ENCODE results near the gene ARHGAP28. TPM values are rescaled to one million over a fixed set of nuclear protein-coding genes. Genes with fewer than 3 reads are reported as not detected.

Gene ARHGAP28
- total RNA-seq, 1 donor: 11.9 TPM

DNA sequence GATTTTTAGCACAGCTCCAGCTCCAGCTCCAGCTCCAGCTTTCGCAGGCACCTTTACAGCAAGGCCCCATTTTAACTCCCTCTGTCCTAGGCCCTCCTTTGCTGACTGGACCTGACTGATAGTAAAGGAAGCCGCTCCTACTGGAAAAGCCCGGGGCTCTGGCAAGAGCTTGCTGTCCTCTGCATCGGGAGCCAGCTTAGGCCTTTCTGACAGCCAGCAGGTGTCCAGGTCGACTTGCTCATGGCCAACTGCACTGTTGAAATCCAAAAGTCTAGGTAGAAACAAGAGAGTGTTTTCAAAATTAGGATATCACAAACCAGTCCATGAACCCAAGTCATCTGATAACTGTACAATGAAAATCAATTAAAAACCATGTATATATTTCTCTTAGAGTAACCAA lies 227.0 kb downstream of the ARHGAP28 start:
- TF ChIP-seq, protein P1, sequence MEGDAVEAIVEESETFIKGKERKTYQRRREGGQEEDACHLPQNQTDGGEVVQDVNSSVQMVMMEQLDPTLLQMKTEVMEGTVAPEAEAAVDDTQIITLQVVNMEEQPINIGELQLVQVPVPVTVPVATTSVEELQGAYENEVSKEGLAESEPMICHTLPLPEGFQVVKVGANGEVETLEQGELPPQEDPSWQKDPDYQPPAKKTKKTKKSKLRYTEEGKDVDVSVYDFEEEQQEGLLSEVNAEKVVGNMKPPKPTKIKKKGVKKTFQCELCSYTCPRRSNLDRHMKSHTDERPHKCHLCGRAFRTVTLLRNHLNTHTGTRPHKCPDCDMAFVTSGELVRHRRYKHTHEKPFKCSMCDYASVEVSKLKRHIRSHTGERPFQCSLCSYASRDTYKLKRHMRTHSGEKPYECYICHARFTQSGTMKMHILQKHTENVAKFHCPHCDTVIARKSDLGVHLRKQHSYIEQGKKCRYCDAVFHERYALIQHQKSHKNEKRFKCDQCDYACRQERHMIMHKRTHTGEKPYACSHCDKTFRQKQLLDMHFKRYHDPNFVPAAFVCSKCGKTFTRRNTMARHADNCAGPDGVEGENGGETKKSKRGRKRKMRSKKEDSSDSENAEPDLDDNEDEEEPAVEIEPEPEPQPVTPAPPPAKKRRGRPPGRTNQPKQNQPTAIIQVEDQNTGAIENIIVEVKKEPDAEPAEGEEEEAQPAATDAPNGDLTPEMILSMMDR (IDR thresholded peaks at IDR 0.05; ENCODE audit: insufficient read depth, low read length): no peak

DNA sequence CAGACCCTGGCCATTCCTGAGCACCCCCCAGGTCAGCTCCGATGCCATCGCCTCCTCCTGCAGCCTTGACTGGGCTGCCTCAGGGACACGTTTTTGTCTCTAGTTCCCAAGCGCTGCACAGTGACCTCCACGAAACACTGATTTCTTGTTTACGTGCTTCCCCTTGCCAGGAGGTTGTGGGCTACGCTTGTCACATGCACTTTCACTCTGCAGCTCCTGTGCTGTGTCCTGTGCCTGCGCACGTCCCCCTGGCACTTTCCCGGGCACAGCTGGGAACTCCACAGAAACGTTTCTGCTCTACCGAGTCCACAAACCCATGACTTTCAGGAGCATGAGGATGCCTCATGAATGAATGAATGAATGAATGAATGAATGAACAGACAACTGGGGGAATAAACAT lies 227.5 kb downstream of the ARHGAP28 start:
- no peak overlapping the region for H3K4me3 ChIP-seq (ENCODE audit: low read depth, low read length)
- TF ChIP-seq, protein P1 (IDR thresholded peaks at IDR 0.05; ENCODE audit: insufficient read depth, low read length): no peak
- no peak for DNase-seq (ENCODE audit: low read depth)

More for the DNA sequence above, 227.0 kb downstream of the ARHGAP28 start:
- DNase-seq (ENCODE audit: low read depth): no peak
- H3K4me3 ChIP-seq (ENCODE audit: low read depth, low read length): no peak overlapping the region

DNA sequence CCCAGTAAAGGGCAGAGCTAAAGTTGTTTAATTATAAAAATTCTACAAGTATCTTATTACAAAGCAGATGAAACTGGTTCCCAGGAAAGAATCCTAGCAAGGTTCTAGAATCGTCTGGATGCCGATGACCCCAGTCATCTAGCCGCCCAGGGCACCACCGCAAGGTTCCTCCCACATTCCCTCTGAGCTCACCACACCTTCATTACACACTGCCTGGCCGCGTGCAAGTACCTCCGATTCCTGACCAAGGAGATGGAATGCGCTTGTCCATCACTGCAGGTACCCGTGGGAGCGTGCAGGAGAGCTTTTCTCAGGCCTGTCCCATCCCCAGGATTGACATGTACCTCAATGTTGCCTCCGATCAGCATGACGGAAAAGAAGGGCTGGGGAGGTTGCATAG lies 229.6 kb downstream of the ARHGAP28 start:
- H3K4me3 ChIP-seq (ENCODE audit: low read depth, low read length): no peak overlapping the region
- TF ChIP-seq, protein P1 (IDR thresholded peaks at IDR 0.05; ENCODE audit: insufficient read depth, low read length): no peak
- no peak for DNase-seq (ENCODE audit: low read depth)

DNA sequence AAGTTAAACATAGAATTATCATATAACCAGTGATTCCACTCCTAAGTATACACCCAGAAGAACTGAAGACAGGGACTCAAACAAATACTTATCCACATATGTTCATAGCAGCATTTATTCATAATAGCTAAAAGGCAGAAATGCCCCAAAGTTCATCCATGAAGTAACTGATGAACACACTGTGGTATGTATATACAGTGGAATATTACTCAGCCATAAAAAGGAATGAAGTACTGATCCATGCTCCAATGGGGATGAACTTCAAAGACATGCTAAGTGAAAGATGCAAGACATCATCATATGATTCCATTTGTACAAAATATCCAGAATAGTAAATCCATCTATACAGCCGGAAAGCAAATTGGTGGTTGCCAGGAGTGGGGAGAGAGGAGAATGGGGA lies 230.6 kb downstream of the ARHGAP28 start:
- TF ChIP-seq, protein P1 (IDR thresholded peaks at IDR 0.05; ENCODE audit: insufficient read depth, low read length): no peak
- no peak for DNase-seq (ENCODE audit: low read depth)
- no peak overlapping the region for H3K4me3 ChIP-seq (ENCODE audit: low read depth, low read length)

DNA sequence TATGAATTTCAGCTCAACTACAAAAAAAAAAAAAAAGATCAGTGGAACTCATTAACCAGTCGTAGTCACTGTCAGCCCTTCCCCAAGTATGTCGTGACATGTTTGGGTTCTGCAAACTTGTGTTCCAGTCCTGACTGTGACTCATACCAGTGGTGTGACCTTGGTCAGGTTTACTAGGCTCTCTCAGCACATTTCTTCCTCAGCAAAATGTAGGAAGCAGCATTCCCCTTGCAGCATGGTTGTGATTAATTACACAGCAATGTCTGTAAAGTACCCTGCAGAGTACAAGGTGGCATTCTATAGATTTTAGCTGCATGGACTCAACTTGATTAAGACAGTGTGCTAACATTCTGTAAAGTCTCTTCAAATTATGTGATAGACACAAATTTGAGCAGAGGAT lies 231.1 kb downstream of the ARHGAP28 start:
- TF ChIP-seq, protein P1 (IDR thresholded peaks at IDR 0.05; ENCODE audit: insufficient read depth, low read length): no peak
- H3K4me3 ChIP-seq (ENCODE audit: low read depth, low read length): no peak overlapping the region
- DNase-seq (ENCODE audit: low read depth): no peak

DNA sequence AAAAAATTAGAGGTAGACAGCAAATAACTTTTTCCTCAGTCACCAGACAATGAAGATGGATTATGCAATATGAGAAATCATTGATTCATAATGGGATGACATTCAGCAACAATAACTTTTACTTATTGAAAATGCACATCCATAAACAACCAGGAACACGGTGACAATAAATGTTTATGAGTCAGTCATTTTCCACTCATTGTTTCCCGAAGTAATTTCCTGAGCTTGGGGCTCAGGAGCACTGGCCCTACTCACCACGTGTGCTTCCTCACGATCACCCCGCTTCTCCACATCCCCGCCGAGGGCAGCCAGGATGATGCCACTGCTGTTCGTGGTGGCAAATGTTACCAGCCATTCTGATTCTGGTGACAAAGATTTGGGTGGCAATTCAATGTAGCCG lies 231.8 kb downstream of the ARHGAP28 start:
- H3K4me3 ChIP-seq (ENCODE audit: low read depth, low read length): no peak overlapping the region
- no peak for DNase-seq (ENCODE audit: low read depth)
- TF ChIP-seq, protein P1 (IDR thresholded peaks at IDR 0.05; ENCODE audit: insufficient read depth, low read length): no peak

Measured in fibroblast of the aortic adventitia (primary cell).